ENCODE data around the gene NUDCD3.

- TF ChIP-seq CTCF (IDR thresholded peaks at IDR 0.05), result no peak
- TF ChIP-seq EP300 (IDR thresholded peaks at IDR 0.05), result no peak
- TF ChIP-seq POLR2A (IDR thresholded peaks at IDR 0.05), result no peak
- no peak for TF ChIP-seq POLR2AphosphoS5 (IDR thresholded peaks at IDR 0.05)
Observed at GRCh38 chr7:44333911-44334733, 156.3 kb downstream of the NUDCD3 start.

All from suprapubic skin (tissue), 4 donors.